Embryonic facial prominence (tissue), 1 donor: ENCODE results near the gene ARMC6.
"Not testable (repeated sequence)": the region's sequence is repeated elsewhere in the genome, so short reads cannot be mapped to it uniquely, and the experiment has no call there.

Source experiments
- DNase-seq: peaks from one replicate; pipeline ENCODE4 v3.0.0-alpha.2; 2016; ENCODE audit errors: extremely low spot score

Gene ARMC6

DNA sequence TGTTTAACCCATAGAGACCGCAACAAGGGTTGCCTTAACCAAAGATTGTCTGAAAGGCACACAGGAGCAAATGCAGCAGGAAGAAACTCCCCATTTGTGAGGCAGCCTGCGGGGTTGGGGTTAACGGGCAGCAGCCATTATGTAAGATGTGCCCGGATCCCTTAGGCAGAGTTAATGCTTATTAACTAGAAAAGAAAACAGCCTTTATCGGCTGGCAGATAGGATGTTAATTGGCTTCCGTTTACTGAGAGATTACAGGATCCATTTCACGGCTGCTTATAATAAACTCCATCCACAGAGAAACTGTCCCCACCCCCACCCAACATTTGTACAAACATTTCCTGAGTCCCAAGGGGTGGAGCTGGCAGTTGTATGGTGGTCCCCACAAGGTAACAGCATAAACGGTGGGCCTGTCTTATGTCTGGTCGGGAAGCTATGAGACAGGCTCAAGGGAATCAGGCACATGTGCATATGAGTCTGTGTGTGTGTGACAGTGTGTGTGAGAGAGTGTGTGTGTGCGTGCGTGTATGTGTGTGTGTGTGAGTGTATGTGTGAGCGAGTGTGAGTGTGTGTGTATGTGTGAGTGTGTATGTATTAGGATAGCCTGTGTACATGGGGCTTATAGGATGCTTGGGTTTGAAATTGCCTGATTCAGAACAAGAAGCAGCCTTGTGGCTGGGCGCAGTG lies 40.9 kb downstream of the ARMC6 start:
- DNase-seq: no peak

DNA sequence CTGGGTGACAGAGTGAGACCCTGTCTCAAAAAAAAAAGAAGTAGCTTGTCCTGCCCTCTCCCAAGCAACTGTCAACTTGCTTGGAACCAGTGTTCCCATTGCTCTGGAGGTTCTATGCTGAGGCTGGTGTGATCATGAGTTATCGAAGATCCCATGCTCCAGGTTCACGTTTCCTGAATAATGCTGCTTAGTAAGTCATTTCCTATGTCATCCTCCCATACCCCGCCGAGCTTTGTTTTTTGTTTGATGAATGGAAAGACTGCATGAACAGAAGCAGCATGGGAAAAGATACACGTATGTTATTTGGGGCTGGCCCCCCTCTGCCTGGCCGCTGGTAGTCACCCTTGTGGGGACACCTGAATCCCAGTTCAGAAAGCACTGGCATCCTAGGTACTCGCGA lies 41.7 kb downstream of the ARMC6 start:
- no peak for DNase-seq

GRCh38 chr19:19076476-19076875 lies 43.1 kb downstream of the ARMC6 start:
- DNase-seq: no peak

DNA sequence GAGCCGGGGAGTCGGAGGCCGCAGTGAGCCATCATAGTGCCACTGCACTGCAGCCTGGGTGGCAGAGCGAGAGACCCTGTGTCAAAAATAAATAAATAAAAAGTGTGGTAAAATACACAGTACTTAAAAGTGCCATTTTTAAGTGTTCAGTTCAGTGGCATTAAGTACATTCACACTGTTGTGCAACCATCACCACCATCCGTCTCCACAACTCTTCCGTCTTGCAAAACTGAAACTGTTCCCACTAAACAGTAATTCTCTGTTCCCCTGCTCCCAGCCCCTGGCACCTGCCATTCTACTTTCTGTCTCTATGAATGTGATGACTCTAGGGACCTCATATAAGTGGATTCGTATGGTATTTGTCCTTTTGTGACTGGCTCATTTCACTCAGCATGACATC lies 43.7 kb downstream of the ARMC6 start:
- DNase-seq: no peak

GRCh38 chr19:19078801-19079200 lies 45.4 kb downstream of the ARMC6 start:
- DNase-seq: no peak

DNA sequence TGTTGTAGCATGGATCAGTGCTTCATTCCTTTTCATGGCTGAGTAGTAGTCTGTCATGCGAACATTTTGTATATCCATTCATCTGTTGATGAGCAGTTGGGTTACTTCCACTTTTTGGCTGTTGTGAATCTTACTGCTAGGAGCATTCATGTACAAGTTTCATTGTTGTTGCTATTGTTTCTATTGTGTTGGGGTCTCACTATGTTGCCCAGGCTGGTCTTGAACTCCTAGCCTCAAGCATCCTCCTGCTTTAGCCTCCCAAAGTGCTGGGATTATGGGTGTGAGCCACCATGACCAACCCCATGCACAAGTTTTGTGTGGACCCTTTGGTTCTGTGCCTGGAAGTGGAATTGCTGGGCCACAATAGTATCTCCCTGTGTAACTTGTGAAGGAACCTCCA lies 46.2 kb downstream of the ARMC6 start:
- no peak for DNase-seq

- DNase-seq: no peak
Measured at GRCh38 chr19:19081642-19082151, 48.3 kb downstream of the ARMC6 start.

DNA sequence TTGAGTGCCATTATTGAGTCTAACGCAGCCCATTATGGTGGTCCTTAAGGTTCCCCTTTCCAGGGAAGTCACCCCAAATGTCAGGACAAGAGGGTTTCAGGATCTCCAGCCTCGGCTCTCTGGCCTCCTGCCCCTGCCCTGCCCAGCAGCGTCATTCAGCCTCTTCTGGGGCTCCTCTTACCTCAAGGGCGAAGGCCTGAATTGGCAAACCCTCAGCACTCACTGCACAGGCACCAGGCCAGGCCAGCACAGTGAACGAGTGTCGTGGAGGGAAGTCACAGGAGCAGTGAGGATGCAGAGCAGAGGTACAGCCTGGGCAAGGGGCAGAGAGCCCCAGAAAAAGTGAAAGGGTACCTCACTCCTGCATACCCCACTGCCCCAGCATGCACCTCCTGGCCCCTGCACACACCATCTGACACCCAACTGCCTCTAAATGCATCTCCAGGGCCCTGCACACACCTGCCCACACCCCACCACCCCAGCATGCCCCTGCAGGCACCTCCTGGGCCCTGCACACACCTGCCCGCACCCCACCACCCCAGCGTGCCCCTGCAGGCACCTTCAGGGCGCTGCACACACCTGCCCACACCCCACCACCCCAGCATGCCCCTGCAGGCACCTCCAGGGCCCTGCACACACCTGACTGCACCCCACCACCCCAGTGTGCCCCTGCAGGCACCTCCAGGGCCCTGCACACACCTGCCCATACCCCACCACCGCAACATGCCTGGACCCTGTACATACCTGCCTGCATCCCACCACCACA lies 50.2 kb downstream of the ARMC6 start:
- DNase-seq: no peak

- DNase-seq: no peak
Measured at GRCh38 chr19:19087676-19088075, 54.3 kb downstream of the ARMC6 start.

- no peak for DNase-seq
Measured at GRCh38 chr19:19094513-19094912, 61.1 kb downstream of the ARMC6 start.

- no peak for DNase-seq
Measured at GRCh38 chr19:19095691-19096090, 62.3 kb downstream of the ARMC6 start.

GRCh38 chr19:19096641-19097627 lies 63.5 kb downstream of the ARMC6 start:
- no peak for DNase-seq

GRCh38 chr19:19098084-19098702 lies 64.8 kb downstream of the ARMC6 start:
- DNase-seq: no peak

- no peak for DNase-seq
Measured at GRCh38 chr19:19098703-19099632, 65.6 kb downstream of the ARMC6 start.

DNA sequence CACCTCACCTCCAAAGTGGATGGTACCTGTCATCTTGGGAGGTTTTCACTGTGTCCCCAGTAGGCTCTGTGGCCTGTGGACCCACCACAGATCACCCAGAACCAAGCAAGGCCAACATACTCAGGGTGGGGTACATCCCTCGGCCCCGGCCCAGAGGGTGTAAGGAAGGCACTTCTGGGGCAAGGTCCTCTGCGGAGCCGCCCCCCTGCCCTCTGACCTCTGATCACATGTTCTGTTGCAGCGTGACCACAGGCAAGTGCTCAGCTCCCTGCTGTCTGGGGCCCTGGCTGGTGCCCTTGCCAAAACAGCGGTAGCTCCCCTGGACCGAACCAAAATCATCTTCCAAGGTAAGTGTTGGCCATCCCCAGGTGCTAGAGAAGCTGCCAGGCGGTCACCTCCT lies 68.1 kb downstream of the ARMC6 start:
- no peak for DNase-seq

GRCh38 chr19:19102566-19102965 lies 69.2 kb downstream of the ARMC6 start:
- DNase-seq: not testable (repeated sequence)

DNA sequence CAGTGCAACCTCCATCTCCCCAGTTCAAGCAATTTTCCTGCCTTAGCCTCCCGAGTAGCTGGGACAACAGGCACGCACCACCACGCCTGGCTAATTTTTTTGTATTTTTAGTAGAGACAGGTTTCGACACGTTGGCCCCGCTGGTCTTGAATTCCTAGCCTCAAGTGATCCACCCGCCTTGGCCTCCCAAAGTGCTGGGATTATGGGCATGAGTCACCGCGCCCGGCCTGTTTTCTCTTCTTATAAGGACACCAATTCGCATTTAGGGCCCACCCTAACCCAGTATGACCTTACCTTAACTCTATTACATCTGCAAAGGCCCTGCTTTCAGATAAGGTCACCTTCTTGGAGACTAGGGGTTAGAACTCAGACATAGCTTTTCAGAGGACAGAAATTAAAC lies 69.8 kb downstream of the ARMC6 start:
- no peak for DNase-seq

DNA sequence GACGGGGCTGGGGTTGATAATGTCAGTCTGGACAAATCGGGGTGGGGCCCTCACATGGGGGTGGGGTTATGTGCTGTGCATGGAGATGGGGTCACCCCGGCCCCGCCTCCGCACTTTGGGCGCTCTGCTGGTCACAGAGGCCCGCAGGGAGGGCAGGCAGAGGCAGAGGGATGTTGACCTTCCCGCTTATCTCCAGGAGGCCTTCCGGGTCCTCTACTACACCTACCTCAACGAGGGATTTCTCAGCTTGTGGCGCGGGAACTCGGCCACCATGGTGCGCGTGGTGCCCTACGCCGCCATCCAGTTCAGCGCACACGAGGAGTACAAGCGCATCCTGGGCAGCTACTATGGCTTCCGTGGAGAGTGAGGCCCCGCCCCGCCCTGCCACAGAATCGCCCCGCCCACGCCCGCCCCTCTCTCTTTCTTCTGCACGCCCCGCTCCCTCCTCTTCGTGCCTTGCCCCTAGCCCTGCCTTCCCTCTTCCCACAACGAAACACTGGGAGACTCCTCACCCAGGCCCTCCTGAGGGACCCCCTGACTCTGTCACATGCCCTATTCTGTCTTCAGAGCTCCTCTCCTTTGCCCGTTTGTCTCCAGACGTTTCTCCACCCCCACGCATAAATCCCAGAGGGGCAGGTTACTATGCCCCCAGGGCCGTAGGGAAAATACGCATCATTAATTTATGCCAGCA lies 72.1 kb downstream of the ARMC6 start:
- peak; percentile 55 for DNase-seq

GRCh38 chr19:19106056-19106551 lies 72.7 kb downstream of the ARMC6 start:
- DNase-seq: no peak

GRCh38 chr19:19106938-19107337 lies 73.5 kb downstream of the ARMC6 start:
- DNase-seq: not testable (repeated sequence)
